Measurements from ENCODE around the gene RGS12. TPM values are rescaled to one million over a fixed set of nuclear protein-coding genes. Genes with fewer than 3 reads are reported as not detected.

The RGS12 gene
- total RNA-seq, 1 donor from 2014 or later = 81.9 TPM

GRCh38 chr4:3320361-3321023 lies 27.7 kb downstream of the RGS12 start:
- H3K4me3 Mint-ChIP-seq = no peak overlapping the region
- peaks cover 8% of the 10 kb centered on the region for H3K4me1 Mint-ChIP-seq
- peaks cover 8% of the 10 kb centered on the region for H3K9me3 Mint-ChIP-seq
- no peaks in the 10 kb centered on the region for H3K27me3 Mint-ChIP-seq (ENCODE audit: low read depth)
- TF ChIP-seq CTCF (IDR thresholded peaks at IDR 0.05; ENCODE audit: unreplicated experiment) = no peak
- H3K27ac Mint-ChIP-seq = no peak overlapping the region
- peak in 1 of 2 experiments; percentile 29 for DNase-seq (ENCODE audit: low spot score in 2 of 2, unreplicated experiment in 2 of 2)
- peaks cover 40% of the 10 kb centered on the region for H3K36me3 Mint-ChIP-seq

- Mint-ChIP-seq H3K9me3 (peaks cover 14% of the 10 kb centered on the region), H3K4me3 (no peak overlapping the region), H3K27me3 (ENCODE audit: low read depth) (no peaks in the 10 kb centered on the region), H3K4me1 (peaks cover 8% of the 10 kb centered on the region), H3K36me3 (peaks cover 40% of the 10 kb centered on the region), H3K27ac (no peak overlapping the region)
- peak in 1 of 2 experiments; percentile 32 for DNase-seq (ENCODE audit: low spot score in 2 of 2, unreplicated experiment in 2 of 2)
- TF ChIP-seq CTCF (IDR thresholded peaks at IDR 0.05; ENCODE audit: unreplicated experiment) = no peak
Measured at GRCh38 chr4:3321295-3321889, 28.6 kb downstream of the RGS12 start.

GRCh38 chr4:3322059-3322550 lies 29.3 kb downstream of the RGS12 start:
- H3K27me3 Mint-ChIP-seq (ENCODE audit: low read depth) = no peaks in the 10 kb centered on the region
- H3K9me3 Mint-ChIP-seq = peaks cover 16% of the 10 kb centered on the region
- no peak for TF ChIP-seq CTCF (IDR thresholded peaks at IDR 0.05; ENCODE audit: unreplicated experiment)
- H3K36me3 Mint-ChIP-seq = peaks cover 41% of the 10 kb centered on the region
- H3K4me1 Mint-ChIP-seq = peaks cover 8% of the 10 kb centered on the region
- DNase-seq (ENCODE audit: low spot score in 2 of 2, unreplicated experiment in 2 of 2) = peak in 1 of 2 experiments; percentile 17
- H3K4me3 Mint-ChIP-seq = no peak overlapping the region
- H3K27ac Mint-ChIP-seq = peak overlapping the region; percentile 51

- Mint-ChIP-seq H3K4me1 (peaks cover 8% of the 10 kb centered on the region), H3K27ac (no peak overlapping the region), H3K27me3 (ENCODE audit: low read depth) (no peaks in the 10 kb centered on the region), H3K9me3 (peaks cover 19% of the 10 kb centered on the region), H3K4me3 (no peak overlapping the region), H3K36me3 (peaks cover 45% of the 10 kb centered on the region)
- peak in 1 of 2 experiments; percentile 20 for DNase-seq (ENCODE audit: low spot score in 2 of 2, unreplicated experiment in 2 of 2)
- no peak for TF ChIP-seq CTCF (IDR thresholded peaks at IDR 0.05; ENCODE audit: unreplicated experiment)
Measured at GRCh38 chr4:3323071-3323481, 30.3 kb downstream of the RGS12 start.

- Mint-ChIP-seq H3K36me3 (peaks cover 43% of the 10 kb centered on the region), H3K27ac (no peak overlapping the region), H3K4me3 (no peak overlapping the region), H3K27me3 (ENCODE audit: low read depth) (no peaks in the 10 kb centered on the region), H3K4me1 (peaks cover 8% of the 10 kb centered on the region), H3K9me3 (peaks cover 19% of the 10 kb centered on the region)
- TF ChIP-seq CTCF (IDR thresholded peaks at IDR 0.05; ENCODE audit: unreplicated experiment) = no peak
- peak in 1 of 2 experiments; percentile 30 for DNase-seq (ENCODE audit: low spot score in 2 of 2, unreplicated experiment in 2 of 2)
Measured at GRCh38 chr4:3324093-3324815, 31.4 kb downstream of the RGS12 start.
